Kidney (tissue), 14 donors: Measurements from ENCODE around the gene CATSPER4. TPM values are rescaled to one million over a fixed set of nuclear protein-coding genes. Genes with fewer than 3 reads are reported as not detected.
A peak's percentile ranks its signal among the peaks of the same experiment; 100 is the strongest.

Experiments used
- DNase-seq, 5 donors: peaks; one replicate each; pipeline ENCODE4 v3.0.0-alpha.2; 2013 to 2020
- FAIRE-seq: peaks from 2 replicates; lab custom pipeline; 2012; peaks lifted over from hg19 to GRCh38; lab: Jason Lieb, UNC
- H3K27ac ChIP-seq, 2 donors: one replicate each; pipeline ENCODE4 v1.7.0; 2013; ENCODE audit warnings: low read depth in 2 of 2, low read length in 2 of 2, inconsistent platforms in 1 of 2
- H3K27me3 ChIP-seq: one replicate; pipeline ENCODE4 v1.7.1; 2013; ENCODE audit warnings: low read length, inconsistent platforms; ENCODE audit not compliant: control insufficient read depth, insufficient read depth
- H3K36me3 ChIP-seq, 3 donors: one replicate each; pipeline versions ENCODE4 v1.7.0 to v1.7.1; 2013; ENCODE audit warnings: low read length in 3 of 3, control low read depth in 1 of 3, inconsistent platforms in 1 of 3; ENCODE audit not compliant: insufficient read depth in 3 of 3, control insufficient read depth in 2 of 3
- H3K4me1 ChIP-seq, 3 donors: one replicate each; pipeline versions ENCODE4 v1.7.0 to v1.7.1; 2013; ENCODE audit warnings: low read length in 3 of 3, inconsistent platforms in 1 of 3, low read depth in 1 of 3; ENCODE audit not compliant: control insufficient read depth in 2 of 3, insufficient read depth in 2 of 3
- H3K4me3 ChIP-seq, 3 donors: one replicate each; pipeline versions ENCODE4 v1.7.0 to v1.8.1; 2013; ENCODE audit warnings: low read length in 3 of 3, control low read depth in 1 of 3, inconsistent platforms in 1 of 3
- H3K9ac ChIP-seq, 3 donors: one replicate each; pipeline versions ENCODE4 v1.7.0 to v1.7.1; 2013; ENCODE audit warnings: low read length in 3 of 3, control low read depth in 1 of 3, inconsistent platforms in 1 of 3
- H3K9me3 ChIP-seq, 3 donors: one replicate each; pipeline versions ENCODE4 v1.7.0 to v1.7.1; 2013; ENCODE audit warnings: low read length in 3 of 3, control low read depth in 1 of 3, inconsistent platforms in 1 of 3; ENCODE audit not compliant: control insufficient read depth in 2 of 3, insufficient read depth in 1 of 3
- CTCF ChIP-seq: IDR thresholded peaks from 3 replicates; pipeline ENCODE4 v1.5.1; 2012; ENCODE audit warnings: mild to moderate bottlenecking, moderate library complexity, borderline replicate concordance; ENCODE audit not compliant: insufficient read depth; ENCODE audit errors: extremely low read depth
- intact Hi-C: fragments of 100-400 bp; cut with DNase I; formaldehyde crosslinking; loops from one replicate; pipeline ENCODE4 v1.11.1; 2022
- polyA plus RNA-seq: library from polyadenylated mRNA; stranded (reverse); fragments of 350-450 nt; fragmentation: Illumina TruSeq; extraction: RNeasy Lipid Tissue Mini Kit (QIAGEN cat#74804); gene quantifications from one replicate; pipeline ENCODE4 v1.2.3, GENCODE V29; 2014; ENCODE audit warnings: low read depth, low replicate concordance; ENCODE audit not compliant: insufficient read depth
- total RNA-seq: library from RNA; stranded (reverse); fragmentation: NEBNext Ultra II Directional; extraction: Animal tissue kit (Norgen Biotek cat#: 25700); gene quantifications from one replicate; pipeline ENCODE4 v1.2.1, GENCODE V29; 2021
- donor health status: control.
- donor health status: control.
- donor health status: control.
- donor health status: control.
- donor health status: control.
- donor health status: DM: yes; HTN: yes; CAD: no.
- donor health status: Normal renal cell carcinoma (clear cell type).

The CATSPER4 gene
- total and polyA plus RNA-seq, 2 donors from 2014 or later, result not detected

GRCh38 chr1:26145960-26146294 is 44.5 kb upstream of the CATSPER4 start:
- H3K4me3 ChIP-seq, result no peak overlapping the region
- no peak for TF ChIP-seq CTCF
- no peaks in the 10 kb centered on the region for H3K9me3 ChIP-seq
- no peak overlapping the region for H3K27ac ChIP-seq
- H3K36me3 ChIP-seq, result no peaks in the 10 kb centered on the region
- H3K9ac ChIP-seq, result no peak overlapping the region
- DNase-seq, result no peak
- intact Hi-C loops, result no loop called here
- peaks cover 0 to 5% (median 0%) of the 10 kb centered on the region in 3 donors for H3K4me1 ChIP-seq
- no peak for FAIRE-seq
- no peaks in the 10 kb centered on the region for H3K27me3 ChIP-seq

- intact Hi-C loops, result no loop called here
- H3K36me3 ChIP-seq, result no peaks in the 10 kb centered on the region
- H3K27ac ChIP-seq, result no peak overlapping the region
- H3K4me3 ChIP-seq, result no peak overlapping the region
- no peak for DNase-seq
- no peak overlapping the region for H3K9ac ChIP-seq
- H3K9me3 ChIP-seq, result no peaks in the 10 kb centered on the region
- peaks cover 0 to 5% (median 0%) of the 10 kb centered on the region in 3 donors for H3K4me1 ChIP-seq
- no peak for TF ChIP-seq CTCF
- H3K27me3 ChIP-seq, result no peaks in the 10 kb centered on the region
- no peak for FAIRE-seq
Measured at GRCh38 chr1:26148887-26149286, 41.5 kb upstream of the CATSPER4 start.

- Histone ChIP-seq H3K27me3 (no peaks in the 10 kb centered on the region), H3K9ac (no peak overlapping the region), H3K4me1 (no peaks in the 10 kb centered on the region), H3K9me3 (no peaks in the 10 kb centered on the region), H3K36me3 (no peaks in the 10 kb centered on the region), H3K4me3 (no peak overlapping the region), H3K27ac (no peak overlapping the region)
- DNase-seq, result no peak
- no peak for FAIRE-seq
- intact Hi-C loops, result loop anchor here (10.0 kb wide), 1 partner anchor 49 kb away; no protein-coding TSS in a partner anchor
- no peak for TF ChIP-seq CTCF
Measured at GRCh38 chr1:26153966-26154532, 36.4 kb upstream of the CATSPER4 start.

- DNase-seq (peak in 2 of 5 donors; percentile 39 to 44), FAIRE-seq (no peak)
- Histone ChIP-seq H3K4me1 (no peaks in the 10 kb centered on the region), H3K9ac (no peak overlapping the region), H3K4me3 (no peak overlapping the region), H3K36me3 (no peaks in the 10 kb centered on the region), H3K27ac (peak overlapping the region in 1 of 2 donors; percentile 27), H3K27me3 (no peaks in the 10 kb centered on the region), H3K9me3 (no peaks in the 10 kb centered on the region)
- TF ChIP-seq CTCF, result no peak
- intact Hi-C loops, result loop anchor here (10.0 kb wide), 1 partner anchor 50 kb away; no protein-coding TSS in a partner anchor
Measured at GRCh38 chr1:26154750-26155149, 35.7 kb upstream of the CATSPER4 start.
